ENCODE data around the gene IL23R.

DNA sequence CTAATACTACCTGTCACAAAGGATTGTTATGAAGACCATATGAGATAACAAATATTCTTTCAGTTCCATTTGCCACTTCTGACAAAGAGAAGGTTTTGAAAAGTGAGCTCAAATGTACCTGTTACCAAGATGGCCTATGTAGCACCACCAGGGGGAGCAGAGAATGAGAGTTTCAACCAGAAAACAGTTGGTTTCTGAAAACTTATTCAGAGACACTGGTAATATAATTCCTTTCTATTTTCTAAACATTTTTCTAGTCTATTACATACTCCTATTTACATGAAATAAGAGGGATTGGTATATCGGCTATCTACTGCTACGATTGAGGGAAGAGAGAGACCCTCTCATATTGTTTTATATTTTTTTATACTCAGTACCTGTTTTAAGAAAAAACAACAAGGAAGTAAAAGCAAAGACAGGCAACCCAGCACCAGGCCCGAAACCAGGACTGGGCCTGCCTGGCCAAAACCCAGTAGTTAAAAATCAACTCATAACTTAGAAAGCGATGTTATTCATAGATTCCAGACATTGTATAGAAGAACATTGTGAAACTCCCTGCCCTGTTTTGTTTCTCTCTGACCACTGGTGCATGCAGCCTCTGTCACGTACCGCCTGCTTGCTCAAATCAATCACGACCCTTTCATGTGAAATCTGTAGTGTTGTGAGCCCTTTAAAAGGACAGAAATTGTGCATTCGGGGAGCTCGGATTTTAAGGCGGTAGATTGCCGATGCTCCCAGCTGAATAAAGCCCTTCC lies 48.3 kb downstream of the IL23R start:
- TF ChIP-seq, protein P1, sequence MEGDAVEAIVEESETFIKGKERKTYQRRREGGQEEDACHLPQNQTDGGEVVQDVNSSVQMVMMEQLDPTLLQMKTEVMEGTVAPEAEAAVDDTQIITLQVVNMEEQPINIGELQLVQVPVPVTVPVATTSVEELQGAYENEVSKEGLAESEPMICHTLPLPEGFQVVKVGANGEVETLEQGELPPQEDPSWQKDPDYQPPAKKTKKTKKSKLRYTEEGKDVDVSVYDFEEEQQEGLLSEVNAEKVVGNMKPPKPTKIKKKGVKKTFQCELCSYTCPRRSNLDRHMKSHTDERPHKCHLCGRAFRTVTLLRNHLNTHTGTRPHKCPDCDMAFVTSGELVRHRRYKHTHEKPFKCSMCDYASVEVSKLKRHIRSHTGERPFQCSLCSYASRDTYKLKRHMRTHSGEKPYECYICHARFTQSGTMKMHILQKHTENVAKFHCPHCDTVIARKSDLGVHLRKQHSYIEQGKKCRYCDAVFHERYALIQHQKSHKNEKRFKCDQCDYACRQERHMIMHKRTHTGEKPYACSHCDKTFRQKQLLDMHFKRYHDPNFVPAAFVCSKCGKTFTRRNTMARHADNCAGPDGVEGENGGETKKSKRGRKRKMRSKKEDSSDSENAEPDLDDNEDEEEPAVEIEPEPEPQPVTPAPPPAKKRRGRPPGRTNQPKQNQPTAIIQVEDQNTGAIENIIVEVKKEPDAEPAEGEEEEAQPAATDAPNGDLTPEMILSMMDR (CRISPR knock-in tag; IDR thresholded peaks at IDR 0.05): peak; percentile 51
- TF ChIP-seq HNF4A (CRISPR knock-in tag; IDR thresholded peaks at IDR 0.05) (no peak), ZNF207 (IDR thresholded peaks at IDR 0.05; ENCODE audit: borderline replicate concordance) (no peak), YY1 (IDR thresholded peaks at IDR 0.05; ENCODE audit: insufficient read depth, insufficient replicate concordance, low read depth, low read length) (no peak), TCF7L2 (IDR thresholded peaks at IDR 0.05; ENCODE audit: low read depth, low read length) (no peak), CBX1 (IDR thresholded peaks at IDR 0.05; ENCODE audit: low read depth) (no peak), NR2C2 (CRISPR knock-in tag; IDR thresholded peaks at IDR 0.05; ENCODE audit: borderline replicate concordance) (no peak), EZH2 (conservative IDR thresholded peaks at IDR 0.05; ENCODE audit: low read depth, low read length) (no peak), DPF2 (CRISPR knock-in tag; IDR thresholded peaks at IDR 0.05; ENCODE audit: borderline replicate concordance, low read depth) (no peak)
- TF ChIP-seq, protein P2, sequence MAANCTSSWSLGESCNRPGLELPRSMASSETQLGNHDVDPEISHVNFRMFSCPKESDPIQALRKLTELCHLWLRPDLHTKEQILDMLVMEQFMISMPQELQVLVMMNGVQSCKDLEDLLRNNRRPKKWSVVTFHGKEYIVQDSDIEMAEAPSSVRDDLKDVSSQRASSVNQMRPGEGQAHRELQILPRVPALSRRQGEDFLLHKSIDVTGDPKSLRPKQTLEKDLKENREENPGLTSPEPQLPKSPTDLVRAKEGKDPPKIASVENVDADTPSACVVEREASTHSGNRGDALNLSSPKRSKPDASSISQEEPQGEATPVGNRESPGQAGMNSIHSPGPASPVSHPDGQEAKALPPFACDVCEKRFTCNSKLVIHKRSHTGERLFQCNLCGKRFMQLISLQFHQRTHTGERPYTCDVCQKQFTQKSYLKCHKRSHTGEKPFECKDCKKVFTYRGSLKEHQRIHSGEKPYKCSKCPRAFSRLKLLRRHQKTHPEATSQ (CRISPR knock-in tag; IDR thresholded peaks at IDR 0.05; ENCODE audit: borderline replicate concordance): no peak
- TF ChIP-seq, protein P3, sequence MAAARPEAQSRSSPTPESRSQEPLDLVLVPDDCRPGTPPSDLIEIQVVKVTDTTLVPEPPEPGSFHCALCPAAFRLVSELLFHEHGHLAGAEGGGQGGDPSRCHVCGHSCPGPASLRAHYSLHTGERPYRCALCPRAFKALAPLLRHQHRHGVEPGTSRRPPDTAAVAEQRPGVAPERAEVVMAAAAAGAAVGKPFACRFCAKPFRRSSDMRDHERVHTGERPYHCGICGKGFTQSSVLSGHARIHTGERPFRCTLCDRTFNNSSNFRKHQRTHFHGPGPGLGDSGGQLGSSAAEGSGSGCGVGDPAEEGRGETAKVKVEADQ (CRISPR knock-in tag; IDR thresholded peaks at IDR 0.05; ENCODE audit: borderline replicate concordance): no peak
- TF ChIP-seq, protein P4, sequence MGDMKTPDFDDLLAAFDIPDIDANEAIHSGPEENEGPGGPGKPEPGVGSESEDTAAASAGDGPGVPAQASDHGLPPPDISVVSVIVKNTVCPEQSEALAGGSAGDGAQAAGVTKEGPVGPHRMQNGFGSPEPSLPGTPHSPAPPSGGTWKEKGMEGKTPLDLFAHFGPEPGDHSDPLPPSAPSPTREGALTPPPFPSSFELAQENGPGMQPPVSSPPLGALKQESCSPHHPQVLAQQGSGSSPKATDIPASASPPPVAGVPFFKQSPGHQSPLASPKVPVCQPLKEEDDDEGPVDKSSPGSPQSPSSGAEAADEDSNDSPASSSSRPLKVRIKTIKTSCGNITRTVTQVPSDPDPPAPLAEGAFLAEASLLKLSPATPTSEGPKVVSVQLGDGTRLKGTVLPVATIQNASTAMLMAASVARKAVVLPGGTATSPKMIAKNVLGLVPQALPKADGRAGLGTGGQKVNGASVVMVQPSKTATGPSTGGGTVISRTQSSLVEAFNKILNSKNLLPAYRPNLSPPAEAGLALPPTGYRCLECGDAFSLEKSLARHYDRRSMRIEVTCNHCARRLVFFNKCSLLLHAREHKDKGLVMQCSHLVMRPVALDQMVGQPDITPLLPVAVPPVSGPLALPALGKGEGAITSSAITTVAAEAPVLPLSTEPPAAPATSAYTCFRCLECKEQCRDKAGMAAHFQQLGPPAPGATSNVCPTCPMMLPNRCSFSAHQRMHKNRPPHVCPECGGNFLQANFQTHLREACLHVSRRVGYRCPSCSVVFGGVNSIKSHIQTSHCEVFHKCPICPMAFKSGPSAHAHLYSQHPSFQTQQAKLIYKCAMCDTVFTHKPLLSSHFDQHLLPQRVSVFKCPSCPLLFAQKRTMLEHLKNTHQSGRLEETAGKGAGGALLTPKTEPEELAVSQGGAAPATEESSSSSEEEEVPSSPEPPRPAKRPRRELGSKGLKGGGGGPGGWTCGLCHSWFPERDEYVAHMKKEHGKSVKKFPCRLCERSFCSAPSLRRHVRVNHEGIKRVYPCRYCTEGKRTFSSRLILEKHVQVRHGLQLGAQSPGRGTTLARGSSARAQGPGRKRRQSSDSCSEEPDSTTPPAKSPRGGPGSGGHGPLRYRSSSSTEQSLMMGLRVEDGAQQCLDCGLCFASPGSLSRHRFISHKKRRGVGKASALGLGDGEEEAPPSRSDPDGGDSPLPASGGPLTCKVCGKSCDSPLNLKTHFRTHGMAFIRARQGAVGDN (CRISPR knock-in tag; IDR thresholded peaks at IDR 0.05): no peak
